MM.1S (cell line): ENCODE measurements around the gene SH3RF3.

Experiments
- DNase-seq: peaks from one replicate; pipeline ENCODE4 v3.0.0-alpha.2; 2015
- H2AFZ ChIP-seq: fragments of 300-600 bp; sonication (generic); 2 replicates; pipeline ENCODE4 v1.6.0; 2016; ENCODE audit warnings: antibody characterized with exemption, low read length
- H3F3A ChIP-seq: fragments of 300-600 bp; sonication (generic); 2 replicates; pipeline ENCODE4 v1.6.1; 2016; ENCODE audit warnings: mild to moderate bottlenecking, antibody characterized with exemption, low read length, moderate library complexity, mixed read lengths; ENCODE audit not compliant: insufficient read depth
- H3K27ac ChIP-seq: fragments of 300-600 bp; sonication (generic); 2 replicates; pipeline ENCODE4 v1.5.1; 2016; ENCODE audit warnings: mild to moderate bottlenecking, low read length
- H3K27me3 ChIP-seq: fragments of 300-600 bp; sonication (generic); replicated peaks from 2 replicates; pipeline ENCODE4 v1.6.0; 2016; ENCODE audit warnings: low read length; ENCODE audit not compliant: insufficient read depth
- H3K36me3 ChIP-seq: fragments of 300-600 bp; sonication (generic); replicated peaks from 2 replicates; pipeline ENCODE4 v1.6.1; 2016; ENCODE audit warnings: mild to moderate bottlenecking, low read length, mixed read lengths; ENCODE audit not compliant: insufficient read depth
- H3K4me1 ChIP-seq: fragments of 300-600 bp; sonication (generic); 2 replicates; pipeline ENCODE4 v1.6.1; 2016; ENCODE audit warnings: low read length, mixed read lengths
- H3K4me2 ChIP-seq: fragments of 300-600 bp; sonication (generic); 2 replicates; pipeline ENCODE4 v1.6.0; 2016; ENCODE audit warnings: low read depth, low read length
- H3K4me3 ChIP-seq: fragments of 300-600 bp; sonication (generic); 2 replicates; pipeline ENCODE4 v1.5.1; 2016; ENCODE audit warnings: low read length, mixed read lengths
- H3K79me2 ChIP-seq: fragments of 300-600 bp; sonication (generic); 2 replicates; pipeline ENCODE4 v1.6.1; 2016; ENCODE audit warnings: mixed run types, low read length, mixed read lengths
- H3K9ac ChIP-seq: fragments of 300-600 bp; sonication (generic); 2 replicates; pipeline ENCODE4 v1.6.1; 2016; ENCODE audit warnings: low read length, mixed read lengths
- H3K9me2 ChIP-seq: fragments of 300-600 bp; sonication (generic); replicated peaks from 2 replicates; pipeline ENCODE4 v1.6.1; 2016; ENCODE audit warnings: mild to moderate bottlenecking, low read length, mixed read lengths; ENCODE audit not compliant: insufficient read depth
- H3K9me3 ChIP-seq: fragments of 300-600 bp; sonication (generic); replicated peaks from 2 replicates; pipeline ENCODE4 v1.6.1; 2016; ENCODE audit warnings: mild to moderate bottlenecking, low read length, mixed read lengths; ENCODE audit not compliant: insufficient read depth
- H4K20me1 ChIP-seq: fragments of 300-600 bp; sonication (generic); 2 replicates; pipeline ENCODE4 v1.6.1; 2016; ENCODE audit warnings: mild to moderate bottlenecking, low read length, moderate library complexity, mixed read lengths; ENCODE audit not compliant: insufficient read depth
- CTCF ChIP-seq: fragments of 300-600 bp; sonication (generic); IDR thresholded peaks from 2 replicates; pipeline ENCODE4 v1.5.1; 2016; ENCODE audit warnings: antibody characterized with exemption, low read length, mixed read lengths
- EZH2 ChIP-seq: fragments of 300-600 bp; sonication (generic); optimal IDR thresholded peaks from 2 replicates; pipeline ENCODE3; 2017; ENCODE audit warnings: low read depth, mild to moderate bottlenecking, antibody characterized with exemption, low read length, mixed read lengths
- EZH2phosphoT487 ChIP-seq: fragments of 300-600 bp; sonication (generic); IDR thresholded peaks from 2 replicates; pipeline ENCODE4 v1.6.1; 2018; ENCODE audit warnings: antibody characterized with exemption, low read length

SH3RF3 gene

DNA sequence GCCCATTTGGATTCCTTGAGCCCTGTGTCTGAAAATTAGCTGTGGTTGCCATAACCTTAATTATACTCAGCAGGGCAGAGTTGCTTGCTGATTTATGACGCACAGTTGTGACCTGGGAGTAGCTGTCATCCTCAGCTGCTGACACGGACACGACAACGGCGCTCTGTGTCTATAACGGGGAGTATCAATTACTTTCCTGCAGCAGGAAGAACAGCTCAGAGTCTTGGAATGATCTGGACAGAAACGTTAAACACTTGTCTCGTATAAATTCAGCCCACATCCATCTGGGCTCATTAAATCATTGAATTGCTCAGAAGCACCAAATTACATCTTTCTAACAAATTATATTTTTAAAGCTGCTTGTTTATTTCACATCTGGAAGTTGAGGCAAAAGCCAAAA, 368.5 kb downstream of the SH3RF3 start:
- Histone ChIP-seq H3K9ac (no peak overlapping the region), H2AFZ (no peak overlapping the region), H3K27me3 (no peaks in the 10 kb centered on the region), H3K9me3 (no peaks in the 10 kb centered on the region), H3K4me2 (no peak overlapping the region), H3K4me1 (no peaks in the 10 kb centered on the region), H3K79me2 (no peaks in the 10 kb centered on the region), H4K20me1 (no peaks in the 10 kb centered on the region), H3K36me3 (no peaks in the 10 kb centered on the region), H3K9me2 (no peaks in the 10 kb centered on the region), H3F3A (no peaks in the 10 kb centered on the region), H3K4me3 (no peak overlapping the region), H3K27ac (no peak overlapping the region)
- no peak for DNase-seq
- no peak for TF ChIP-seq EZH2phosphoT487
- TF ChIP-seq CTCF: no peak
- no peak for TF ChIP-seq EZH2

DNA sequence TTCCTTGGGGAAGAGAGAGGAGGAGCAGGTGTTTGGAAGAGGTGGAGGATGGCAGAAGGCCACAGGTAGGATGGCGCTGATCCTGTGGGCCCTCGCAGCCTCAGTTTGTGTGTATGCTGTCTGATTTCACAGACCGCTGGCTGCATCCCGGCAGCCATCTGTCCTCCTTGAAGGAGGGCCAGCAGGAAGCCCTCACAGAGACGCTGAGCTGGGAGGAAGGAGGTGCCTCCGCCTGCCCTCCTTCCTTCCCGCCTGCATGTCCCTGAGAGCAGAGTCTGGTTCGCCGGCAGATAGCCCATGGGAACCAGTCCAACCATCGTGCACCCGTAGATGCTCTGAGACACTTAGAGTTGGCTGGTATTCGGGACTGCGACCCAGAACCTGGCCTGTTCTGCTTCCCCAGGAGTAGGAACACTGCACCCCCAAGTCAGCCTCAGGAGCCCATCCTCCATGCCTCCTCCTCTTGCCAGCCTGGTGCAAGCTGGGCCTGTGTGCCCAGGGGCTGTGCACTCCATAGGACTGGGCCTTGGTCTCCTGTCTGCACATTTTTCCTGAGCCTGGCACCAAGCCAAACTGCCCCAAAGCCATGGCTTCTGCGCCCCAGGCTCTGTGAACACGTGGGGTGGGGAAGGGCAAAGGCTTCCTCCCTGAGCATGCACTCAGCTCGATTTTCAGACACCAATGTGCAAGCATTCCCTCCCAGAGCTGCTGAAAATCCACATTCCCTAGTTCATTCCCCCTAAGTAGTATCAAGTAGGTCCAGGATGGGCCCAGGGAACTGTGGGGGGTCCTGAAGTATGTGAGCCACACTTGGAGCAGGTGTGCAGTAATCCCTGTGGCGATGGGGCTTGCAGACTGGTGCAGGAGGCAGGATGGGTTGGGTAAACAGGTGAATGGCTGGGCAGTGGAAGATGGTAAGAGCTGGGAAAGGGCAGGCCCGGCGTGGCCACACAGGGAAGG, 369.2 kb downstream of the SH3RF3 start:
- Histone ChIP-seq H3K9me3 (no peaks in the 10 kb centered on the region), H3K9me2 (no peaks in the 10 kb centered on the region), H3K9ac (no peak overlapping the region), H3K4me2 (no peak overlapping the region), H3K4me3 (no peak overlapping the region), H3K27me3 (no peaks in the 10 kb centered on the region), H3K79me2 (no peaks in the 10 kb centered on the region), H4K20me1 (no peaks in the 10 kb centered on the region), H3K36me3 (no peaks in the 10 kb centered on the region), H2AFZ (no peak overlapping the region), H3F3A (no peaks in the 10 kb centered on the region), H3K27ac (no peak overlapping the region), H3K4me1 (no peaks in the 10 kb centered on the region)
- TF ChIP-seq CTCF: no peak
- TF ChIP-seq EZH2: no peak
- TF ChIP-seq EZH2phosphoT487: no peak
- DNase-seq: no peak

GRCh38 chr2:109498906-109499305, 369.9 kb downstream of the SH3RF3 start:
- H3K9me2 ChIP-seq: no peaks in the 10 kb centered on the region
- TF ChIP-seq CTCF: no peak
- TF ChIP-seq EZH2: no peak
- no peak for TF ChIP-seq EZH2phosphoT487
- no peaks in the 10 kb centered on the region for H3K4me1 ChIP-seq

More at GRCh38 chr2:109498906-109499305, 369.9 kb downstream of the SH3RF3 start:
- Histone ChIP-seq H3K27ac (no peak overlapping the region), H3K9ac (no peak overlapping the region), H3K4me3 (no peak overlapping the region), H3K4me2 (no peak overlapping the region), H3K9me3 (no peaks in the 10 kb centered on the region), H3K27me3 (no peaks in the 10 kb centered on the region), H3K36me3 (no peaks in the 10 kb centered on the region), H3F3A (no peaks in the 10 kb centered on the region), H2AFZ (no peak overlapping the region), H4K20me1 (no peaks in the 10 kb centered on the region), H3K79me2 (no peaks in the 10 kb centered on the region)
- no peak for DNase-seq
